Motor neuron (in vitro differentiated cells): Measurements from ENCODE around the gene CKS1B. TPM values are rescaled to one million over a fixed set of nuclear protein-coding genes. Genes with fewer than 3 reads are reported as not detected.

Experiments used
- ATAC-seq, 8 experiments: fragments of 200-7000 bp; cut with Tn5 transposase; replicated peaks in 6 of 8; 2 replicates each; pipeline ENCODE4 v1.8.0; 2021; ENCODE audit warnings: mild to moderate bottlenecking in 8 of 8, moderate library complexity in 8 of 8
- H3K27ac ChIP-seq, 2 donors: fragments of 250-450 bp; sonication (Bioruptor Pico); 2 replicates each; pipeline ENCODE4 v1.9.0; 2021; ENCODE audit warnings: antibody characterized with exemption in 2 of 2, mild to moderate bottlenecking in 2 of 2, moderate library complexity in 1 of 2
- H3K4me1 ChIP-seq, 2 donors: fragments of 250-450 bp; sonication (Bioruptor Pico); replicated peaks in 1 of 2; 2 replicates each; pipeline ENCODE4 v1.6.1; 2021; ENCODE audit warnings: antibody characterized with exemption in 2 of 2, mild to moderate bottlenecking in 2 of 2, moderate library complexity in 1 of 2
- H3K4me3 ChIP-seq, 5 donors: fragments of 250-450 bp; sonication (Bioruptor Pico); 2 replicates each; pipeline ENCODE4 v1.9.0; 2021; ENCODE audit warnings: antibody characterized with exemption in 5 of 5, mild to moderate bottlenecking in 5 of 5, moderate library complexity in 4 of 5
- WGBS, 10 experiments: fragments of 450-650 bp; shearing (Covaris generic); methylation state at CpG; one replicate each; pipeline ENCODE4 v1.0.0; 2022; 5-methylcytosine and 5-hydroxymethylcytosine counted together
- in situ Hi-C, 9 experiments: fragments of 400-800 bp; cut with MboI; loops; one replicate each; pipeline ENCODE4 v1.15.0; 2021; ENCODE audit warnings: low sequenced_read_pairs in 9 of 9, low pct_unique_long_range_greater_than_20kb in 2 of 9; ENCODE audit not compliant: unreplicated experiment in 9 of 9
- total RNA-seq, 8 experiments: library from RNA; unstranded; fragments of 300-600 nt; gene quantifications; 2 replicates each; pipeline versions ENCODE4 v1.2.3 to v1.2.4, GENCODE V29; 2022

The CKS1B gene
- total RNA-seq, 8 experiments from 2014 or later, result 21.6 to 257 (median 42.5) TPM

DNA sequence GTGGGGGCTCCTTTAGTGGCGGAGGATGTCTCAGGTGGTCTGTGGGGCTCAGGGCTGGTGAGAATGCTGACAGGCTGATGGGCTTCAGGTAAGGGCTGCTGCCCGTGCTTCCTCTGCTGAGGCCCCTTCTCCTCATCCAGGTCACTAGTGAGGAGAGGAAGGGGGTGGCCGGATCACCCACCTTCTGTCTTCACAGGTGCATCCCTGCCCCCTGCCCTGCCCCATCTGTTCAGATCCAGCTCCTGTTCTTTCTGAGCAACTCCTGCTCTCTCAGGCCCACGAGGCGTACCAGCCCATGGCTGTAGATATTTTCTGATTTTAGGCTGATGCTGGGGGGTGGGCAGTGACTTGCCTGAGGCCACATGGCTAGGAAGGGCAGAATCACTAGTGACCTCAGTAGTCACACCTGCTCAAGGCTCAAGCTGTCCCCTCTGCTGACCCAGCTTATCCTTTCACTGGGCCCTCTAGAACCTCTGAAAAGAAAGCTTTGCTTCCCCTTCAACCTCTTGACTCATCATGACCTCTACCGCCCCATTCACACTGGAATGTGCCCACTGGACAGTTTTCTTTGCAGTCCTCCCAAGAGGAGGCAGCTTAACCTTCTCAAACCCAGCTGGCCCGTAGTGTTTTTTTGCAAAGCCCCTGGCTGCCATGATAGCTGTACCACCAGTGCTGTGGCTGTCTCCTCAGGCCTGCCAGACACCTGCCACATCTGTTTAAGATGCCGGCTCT, 44.3 kb downstream of the CKS1B start:
- WGBS, 10 experiments, result 71 to 92% (median 82%) methylated on average over 1 to 5 of the region's 8 CpGs; no CpG with 5 or more reads in 4 of the 10 experiments
- in situ Hi-C loops, result no loop called here
- no peak for ATAC-seq
- Histone ChIP-seq H3K4me3 (no peak overlapping the region), H3K27ac (no peak overlapping the region), H3K4me1 (peaks cover 13 to 15% of the 10 kb centered on the region in 2 donors)

DNA sequence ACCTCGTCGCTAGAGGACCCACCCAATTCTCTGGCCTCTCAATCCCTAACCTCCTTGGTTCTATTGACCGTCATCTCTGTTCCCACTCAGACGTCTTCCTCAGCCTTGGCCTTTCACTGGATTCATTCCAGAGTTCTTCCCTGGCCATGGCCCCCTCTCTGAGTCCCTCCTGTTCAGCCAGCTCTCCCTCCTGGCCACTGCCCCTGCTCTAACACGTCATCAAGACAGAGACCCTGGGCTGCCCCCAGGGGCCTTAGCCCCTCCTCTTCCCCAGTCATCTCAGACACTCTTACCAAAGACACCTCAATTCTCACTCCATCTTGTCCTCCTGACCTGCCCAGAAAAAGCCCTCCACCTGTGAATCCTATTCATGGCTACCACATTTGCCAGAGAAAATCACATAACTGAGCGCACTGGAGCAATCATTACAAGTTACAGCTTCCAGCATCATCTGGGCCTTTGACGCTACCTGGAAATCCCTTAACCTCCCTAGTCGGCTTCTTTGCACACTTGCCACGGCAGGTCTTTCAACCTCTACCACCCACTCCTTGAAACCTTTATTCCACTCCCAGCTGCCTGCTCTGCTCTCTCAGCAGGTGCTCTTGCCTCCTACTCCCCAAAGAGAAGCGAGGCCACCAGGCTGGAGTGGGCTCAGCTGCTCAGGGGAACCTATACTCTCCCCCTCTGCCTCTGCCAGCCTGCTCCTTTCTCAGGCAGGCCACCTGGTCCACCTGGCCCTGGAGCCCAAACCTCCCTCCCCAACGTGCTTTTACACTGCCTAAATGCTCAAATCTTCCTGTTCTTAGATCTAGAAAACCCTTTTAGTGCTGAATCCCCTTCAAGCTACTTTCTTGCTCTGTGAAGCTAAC, 45.1 kb downstream of the CKS1B start:
- Histone ChIP-seq H3K27ac (no peak overlapping the region), H3K4me3 (no peak overlapping the region), H3K4me1 (peaks cover 13 to 15% of the 10 kb centered on the region in 2 donors)
- no peak for ATAC-seq
- 50 to 96% (median 72%) methylated on average over 4 to 10 of the region's 11 CpGs; no CpG with 5 or more reads in 3 of the 10 experiments for WGBS, 10 experiments
- in situ Hi-C loops, result no loop called here

DNA sequence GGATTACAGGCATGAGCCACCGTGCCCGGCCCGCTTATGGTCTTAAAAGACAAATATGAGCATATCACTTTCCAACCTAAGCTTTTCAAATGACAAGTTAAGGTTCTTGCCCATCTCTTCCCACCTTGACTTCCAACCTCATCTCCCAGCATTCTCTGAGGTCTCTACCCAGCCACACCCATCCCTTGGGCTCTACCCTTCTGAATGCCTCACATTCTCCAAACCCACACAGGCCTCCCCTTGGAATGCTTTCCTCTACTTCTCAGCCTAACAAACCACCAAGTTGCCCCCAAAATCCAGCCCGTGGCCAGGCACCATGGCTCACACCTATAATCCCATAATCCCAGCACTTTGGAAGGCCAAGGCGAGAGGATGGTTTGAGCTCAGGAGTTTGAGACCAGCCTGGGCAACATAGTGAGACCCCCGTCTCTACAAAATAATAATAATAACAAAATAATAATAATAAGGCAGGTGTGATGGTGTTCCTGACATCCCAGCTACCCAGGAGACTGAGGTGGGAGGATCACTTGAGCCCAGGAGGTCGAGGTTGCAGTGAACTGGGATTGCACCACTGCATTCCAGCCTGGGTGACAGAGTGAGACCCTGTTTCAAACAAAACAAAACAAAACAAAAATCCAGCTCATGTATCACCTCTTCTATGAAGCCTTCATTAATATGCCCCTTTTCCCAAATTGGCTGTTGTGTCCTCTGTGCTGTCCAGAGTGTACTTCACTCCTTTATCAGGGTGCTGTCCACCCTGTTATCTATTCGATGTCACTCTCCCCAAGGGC, 47.9 kb downstream of the CKS1B start:
- 60 to 100% (median 76%) methylated on average over 1 to 7 of the region's 8 CpGs; no CpG with 5 or more reads in 2 of the 10 experiments for WGBS, 10 experiments
- Histone ChIP-seq H3K4me1 (peaks cover 6 to 9% of the 10 kb centered on the region in 2 donors), H3K4me3 (no peak overlapping the region), H3K27ac (no peak overlapping the region)
- in situ Hi-C loops, result no loop called here
- ATAC-seq, result no peak

DNA sequence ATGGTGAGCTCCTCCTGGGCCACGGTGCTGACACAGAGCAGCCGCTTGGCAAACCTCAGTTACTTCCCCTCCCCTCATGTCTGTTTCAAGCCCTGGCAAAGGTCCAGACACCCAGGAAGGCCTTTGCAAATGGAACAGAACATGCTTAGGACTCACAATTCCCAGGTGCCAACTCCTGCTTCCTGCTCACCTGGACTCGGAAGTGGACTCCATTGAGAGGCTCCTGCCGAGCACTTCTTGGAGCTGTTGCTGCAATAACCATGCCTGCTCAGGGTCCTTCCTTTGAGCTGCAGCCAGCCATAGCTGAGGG, 48.4 kb downstream of the CKS1B start:
- in situ Hi-C loops, result no loop called here
- WGBS, 10 experiments, result 0 to 83% (median 63%) methylated on average over 1 to 4 of the region's 4 CpGs; no CpG with 5 or more reads in 6 of the 10 experiments
- ATAC-seq, result no peak
- Histone ChIP-seq H3K27ac (no peak overlapping the region), H3K4me3 (no peak overlapping the region), H3K4me1 (peaks cover 2 to 6% of the 10 kb centered on the region in 2 donors)

DNA sequence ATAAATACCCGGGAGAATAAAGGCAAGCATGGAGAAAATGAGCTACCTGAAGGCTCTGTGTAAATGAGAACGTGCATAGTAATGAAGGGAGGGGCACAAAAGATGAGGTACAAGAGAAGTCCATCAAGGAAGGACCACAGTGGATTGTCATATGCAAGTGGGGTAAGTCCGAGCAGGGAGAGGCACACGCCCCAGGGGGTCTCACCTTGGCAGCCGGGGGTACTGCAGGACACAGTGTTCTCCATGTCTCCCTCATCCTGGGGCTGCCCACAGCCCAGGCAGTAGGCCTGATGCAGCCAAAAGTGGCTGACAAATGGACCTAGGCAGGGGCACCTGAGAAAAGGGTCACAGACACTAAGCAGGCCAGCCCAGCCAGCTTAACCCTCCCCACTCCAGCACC, 49.1 kb downstream of the CKS1B start:
- ATAC-seq, result peak in 3 of 8 experiments; percentile 16 to 20 (median 17)
- 47 to 87% (median 67%) methylated on average over 1 to 4 of the region's 5 CpGs; no CpG with 5 or more reads in 5 of the 10 experiments for WGBS, 10 experiments
- Histone ChIP-seq H3K4me1 (peaks cover 0 to 3% of the 10 kb centered on the region in 2 donors), H3K27ac (no peak overlapping the region), H3K4me3 (no peak overlapping the region)
- in situ Hi-C loops, result no loop called here

DNA sequence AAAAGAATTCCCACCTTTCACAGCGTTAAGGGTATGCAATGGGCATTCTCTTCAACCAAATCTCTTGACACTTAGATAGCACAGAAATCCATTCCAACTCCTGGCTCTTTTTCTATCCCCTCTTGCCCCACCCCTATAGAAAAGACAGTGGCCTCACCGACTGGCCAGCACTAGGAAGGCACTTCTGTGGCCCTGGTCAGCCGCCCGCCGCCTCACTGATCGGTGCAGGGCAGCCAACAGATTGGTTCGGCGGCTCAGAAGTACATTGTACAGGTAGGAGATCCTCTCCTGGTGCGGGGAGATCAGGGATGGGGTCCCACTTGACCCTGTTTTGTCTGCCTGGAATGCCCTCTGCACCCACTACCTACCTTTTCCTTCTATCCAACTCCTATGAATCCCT, 49.8 kb downstream of the CKS1B start:
- ATAC-seq, result no peak

DNA sequence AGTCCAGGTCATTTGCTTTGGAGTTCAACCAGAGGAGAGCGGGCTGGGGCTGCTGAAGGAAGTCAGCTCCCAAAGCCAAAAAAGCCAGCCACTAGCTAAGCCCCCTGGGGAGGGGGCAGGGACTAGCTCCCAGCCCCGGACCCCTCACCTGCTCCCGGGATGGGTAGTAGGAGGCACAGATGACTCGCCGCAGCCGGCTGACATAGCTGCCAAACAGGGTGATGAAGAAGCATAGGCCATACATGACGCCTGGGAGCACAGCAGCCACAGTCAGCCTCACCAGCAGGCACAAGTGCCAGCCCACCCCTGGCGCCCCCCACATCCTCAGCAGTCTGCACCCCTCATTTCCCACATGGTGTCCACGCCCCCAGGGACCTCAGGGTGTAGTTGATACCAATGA, 51.7 kb downstream of the CKS1B start:
- in situ Hi-C loops, result no loop called here
- no peaks in the 10 kb centered on the region for H3K4me1 ChIP-seq
- H3K4me3 ChIP-seq, result no peak overlapping the region
- H3K27ac ChIP-seq, result no peak overlapping the region
- ATAC-seq, result peak in 1 of 8 experiments; percentile 18
- WGBS, 10 experiments, result 60% methylated on average over 3 of the region's 9 CpGs; no CpG with 5 or more reads in 9 of the 10 experiments

More for the DNA sequence above, 49.8 kb downstream of the CKS1B start:
- Histone ChIP-seq H3K27ac (no peak overlapping the region), H3K4me1 (peaks cover 0 to 2% of the 10 kb centered on the region in 2 donors), H3K4me3 (no peak overlapping the region)
- in situ Hi-C loops, result no loop called here
- WGBS, 10 experiments, result 57 to 100% (median 84%) methylated on average over 2 to 9 of the region's 9 CpGs; no CpG with 5 or more reads in 5 of the 10 experiments

DNA sequence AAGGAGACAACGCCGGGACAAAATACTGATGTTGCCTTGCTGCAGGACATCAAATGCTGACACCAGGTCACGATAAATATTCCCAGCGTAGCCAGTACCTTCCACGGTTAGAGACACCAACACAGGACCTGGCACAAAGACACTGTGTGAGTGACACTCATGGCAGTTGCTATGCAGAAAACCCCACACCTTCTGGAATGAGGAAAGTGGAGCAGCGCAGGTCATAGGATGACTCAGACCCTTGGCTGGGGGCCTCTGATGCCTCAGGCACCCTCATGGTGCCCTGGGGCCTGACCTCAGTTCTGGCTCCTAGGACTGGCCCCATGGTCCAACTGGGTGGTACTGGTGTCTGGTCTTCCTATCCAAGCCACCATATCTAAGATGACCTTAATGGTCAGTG, 52.1 kb downstream of the CKS1B start:
- peak in 1 of 8 experiments; percentile 23 for ATAC-seq
- Histone ChIP-seq H3K4me3 (no peak overlapping the region), H3K4me1 (no peaks in the 10 kb centered on the region), H3K27ac (no peak overlapping the region)
- WGBS, 10 experiments, result 40 to 100% (median 91%) methylated on average over 1 to 6 of the region's 6 CpGs; no CpG with 5 or more reads in 5 of the 10 experiments
- in situ Hi-C loops, result no loop called here

Other genes with a start within 250 kb of the CKS1B start
- 10 to 100 TPM in 1 of 8 experiments, 1 to 10 TPM in 4, under 1 TPM in 3; 0.50 to 16.1 (median 1.5) TPM for gene KCNN3, start 104.4 kb upstream of the CKS1B start, total RNA-seq
- gene PMVK, start 38.0 kb upstream of the CKS1B start, total RNA-seq, result 10 to 100 TPM; 11.5 to 47.1 (median 24.6) TPM
- 100 to 1,000 TPM in 2 of 8 experiments, 10 to 100 TPM in 6; 12.4 to 156 (median 30.8) TPM for gene PBXIP1, start 18.6 kb upstream of the CKS1B start, total RNA-seq
- 10 to 100 TPM; 14.4 to 49.9 (median 26.5) TPM for gene PYGO2, start 12.9 kb upstream of the CKS1B start, total RNA-seq
- 100 to 1,000 TPM in 2 of 8 experiments, 10 to 100 TPM in 6; 24.8 to 184 (median 53.5) TPM for gene SHC1, start 3.9 kb upstream of the CKS1B start, total RNA-seq
- 10 to 100 TPM; 34.1 to 76.9 (median 49.2) TPM for gene FLAD1, start 8.7 kb downstream of the CKS1B start, total RNA-seq
- 1 to 10 TPM in 4 of 8 experiments, under 1 TPM in 3, not detected in 1; 0.38 to 3.4 (median 1.3) TPM for gene LENEP, start 18.9 kb downstream of the CKS1B start, total RNA-seq
- gene ZBTB7B, start 28.1 kb downstream of the CKS1B start, total RNA-seq, result 10 to 100 TPM in 3 of 8 experiments, 1 to 10 TPM in 5; 3.1 to 26.9 (median 8.6) TPM
- 1 to 10 TPM in 2 of 8 experiments, under 1 TPM in 5, not detected in 1; 0.22 to 2.8 (median 0.78) TPM for gene DCST2, start 59.1 kb downstream of the CKS1B start, total RNA-seq
- gene DCST1, start 59.1 kb downstream of the CKS1B start, total RNA-seq, result under 1 TPM in 2 of 8 experiments, not detected in 6; 0.16 to 1.00 TPM
- gene ADAM15, start 76.6 kb downstream of the CKS1B start, total RNA-seq, result 10 to 100 TPM; 15.7 to 76.9 (median 28.1) TPM
- gene EFNA4, start 89.1 kb downstream of the CKS1B start, total RNA-seq, result 10 to 100 TPM in 2 of 8 experiments, 1 to 10 TPM in 6; 5.4 to 10.9 (median 7.7) TPM
- 10 to 100 TPM in 5 of 8 experiments, 1 to 10 TPM in 2, under 1 TPM in 1; 0.71 to 53.7 (median 27.8) TPM for gene EFNA3, start 104.2 kb downstream of the CKS1B start, total RNA-seq
- 10 to 100 TPM in 2 of 8 experiments, 1 to 10 TPM in 5, under 1 TPM in 1; 0.92 to 61.0 (median 1.6) TPM for gene EFNA1, start 153.2 kb downstream of the CKS1B start, total RNA-seq
- gene SLC50A1, start 161.2 kb downstream of the CKS1B start, total RNA-seq, result 10 to 100 TPM; 11.7 to 54.8 (median 18.9) TPM
- gene DPM3, start 165.8 kb downstream of the CKS1B start, total RNA-seq, result 100 to 1,000 TPM in 4 of 8 experiments, 10 to 100 TPM in 4; 54.1 to 173 (median 119) TPM
- gene KRTCAP2, start 198.6 kb downstream of the CKS1B start, total RNA-seq, result 100 to 1,000 TPM; 166 to 272 (median 202) TPM
- gene TRIM46, start 199.2 kb downstream of the CKS1B start, total RNA-seq, result 10 to 100 TPM in 4 of 8 experiments, 1 to 10 TPM in 2, under 1 TPM in 2; 0.20 to 20.2 (median 11.4) TPM
- 10 to 100 TPM; 12.4 to 51.2 (median 21.0) TPM for gene THBS3, start 233.2 kb downstream of the CKS1B start, total RNA-seq
- 10 to 100 TPM; 32.9 to 65.0 (median 44.2) TPM for gene MTX1, start 234.0 kb downstream of the CKS1B start, total RNA-seq